HCT116 (cell line): Measurements from ENCODE around the gene CASK.

Source experiments
- CEBPB ChIP-seq: IDR thresholded peaks from 2 replicates; pipeline ENCODE4 v1.6.1; 2012; ENCODE audit warnings: low read depth
- CTCF ChIP-seq, 3 experiments: fragments of 200-600 bp in 1 of 3; sonication (generic) in 1 of 3; IDR thresholded peaks in 2 of 3; conservative IDR thresholded peaks in 1 of 3; 2 replicates each; pipeline ENCODE4 v1.5.1; 2012 to 2017; ENCODE audit warnings: low read depth in 2 of 3, low read length in 2 of 3, antibody characterized with exemption in 1 of 3, borderline replicate concordance in 1 of 3, control low read depth in 1 of 3, mild to moderate bottlenecking in 1 of 3, mixed read lengths in 1 of 3, mixed run types in 1 of 3, moderate library complexity in 1 of 3; ENCODE audit not compliant: insufficient read depth in 1 of 3
- EZH2phosphoT487 ChIP-seq: fragments of 200-600 bp; IDR thresholded peaks from 2 replicates; pipeline ENCODE4 v1.6.1; 2018; ENCODE audit warnings: antibody characterized with exemption, borderline replicate concordance
- MAX ChIP-seq: IDR thresholded peaks from 2 replicates; pipeline ENCODE4 v1.6.1; 2012
- POLR2A ChIP-seq: IDR thresholded peaks from 2 replicates; pipeline ENCODE4 v1.7.0; 2011; ENCODE audit warnings: borderline replicate concordance; ENCODE audit not compliant: insufficient read depth, insufficient read length; ENCODE audit errors: extremely low read depth
- POLR2AphosphoS5 ChIP-seq: IDR thresholded peaks from 2 replicates; pipeline ENCODE4 v1.6.1; 2011; ENCODE audit warnings: mild to moderate bottlenecking, low read depth, low read length, moderate library complexity
- REST ChIP-seq: IDR thresholded peaks from 2 replicates; pipeline ENCODE4 v1.6.1; 2012; ENCODE audit warnings: low read depth
- ZNF274 ChIP-seq: fragments of 200-500 bp; sonication (Bioruptor generic); IDR thresholded peaks from 2 replicates; pipeline ENCODE4 v1.6.1; 2014; ENCODE audit warnings: mild to moderate bottlenecking, low read depth, low read length, inconsistent platforms

GRCh38 chrX:41721590-41721989 is 201.8 kb downstream of the CASK start:
- no peak for TF ChIP-seq ZNF274
- TF ChIP-seq EZH2phosphoT487: no peak
- TF ChIP-seq POLR2A: no peak
- no peak for TF ChIP-seq MAX
- TF ChIP-seq CEBPB: no peak
- TF ChIP-seq CTCF (IDR thresholded peaks at IDR 0.05 in 2 of 3, conservative IDR thresholded peaks at IDR 0.05 in 1 of 3; ENCODE audit: borderline replicate concordance in 1 of 3, insufficient read depth in 1 of 3, low read depth in 2 of 3, low read length in 2 of 3): no peak
- no peak for TF ChIP-seq POLR2AphosphoS5
- TF ChIP-seq REST: no peak
